ENCODE measurements around the gene FOSL2. TPM values are rescaled to one million over a fixed set of nuclear protein-coding genes. Genes with fewer than 3 reads are reported as not detected.

FOSL2 gene
- total and polyA plus RNA-seq, 10 donors, result 3.2 to 134 (median 91.2) TPM

DNA sequence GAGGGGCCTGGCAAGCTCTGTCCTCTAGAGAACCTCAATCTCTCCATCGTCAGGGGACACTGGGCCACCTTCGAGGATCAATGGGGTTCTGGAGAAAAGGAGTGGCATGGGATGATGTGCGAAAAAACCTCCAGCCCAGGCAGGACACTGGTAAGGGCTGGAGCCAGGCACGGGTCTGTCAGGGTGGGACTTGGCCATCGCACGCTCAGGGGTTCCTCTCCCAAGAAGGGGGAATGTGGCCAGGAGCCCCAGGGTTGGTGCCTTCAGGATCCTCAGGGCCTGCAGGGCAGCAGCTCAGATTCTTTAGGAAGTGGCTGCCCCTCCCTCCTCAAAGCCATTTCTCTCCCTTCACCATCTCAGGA, 56.4 kb downstream of the FOSL2 start:
- intact Hi-C loops (cut with DNase I; ENCODE audit: low total_unique reads), result no loop called here
- no peaks in the 10 kb centered on the region for H3K27me3 ChIP-seq (replicated peaks in 1 of 7)
- no peak for DNase-seq
- no peak for TF ChIP-seq POLR2A (IDR thresholded peaks at IDR 0.05)
- TF ChIP-seq, protein P1, sequence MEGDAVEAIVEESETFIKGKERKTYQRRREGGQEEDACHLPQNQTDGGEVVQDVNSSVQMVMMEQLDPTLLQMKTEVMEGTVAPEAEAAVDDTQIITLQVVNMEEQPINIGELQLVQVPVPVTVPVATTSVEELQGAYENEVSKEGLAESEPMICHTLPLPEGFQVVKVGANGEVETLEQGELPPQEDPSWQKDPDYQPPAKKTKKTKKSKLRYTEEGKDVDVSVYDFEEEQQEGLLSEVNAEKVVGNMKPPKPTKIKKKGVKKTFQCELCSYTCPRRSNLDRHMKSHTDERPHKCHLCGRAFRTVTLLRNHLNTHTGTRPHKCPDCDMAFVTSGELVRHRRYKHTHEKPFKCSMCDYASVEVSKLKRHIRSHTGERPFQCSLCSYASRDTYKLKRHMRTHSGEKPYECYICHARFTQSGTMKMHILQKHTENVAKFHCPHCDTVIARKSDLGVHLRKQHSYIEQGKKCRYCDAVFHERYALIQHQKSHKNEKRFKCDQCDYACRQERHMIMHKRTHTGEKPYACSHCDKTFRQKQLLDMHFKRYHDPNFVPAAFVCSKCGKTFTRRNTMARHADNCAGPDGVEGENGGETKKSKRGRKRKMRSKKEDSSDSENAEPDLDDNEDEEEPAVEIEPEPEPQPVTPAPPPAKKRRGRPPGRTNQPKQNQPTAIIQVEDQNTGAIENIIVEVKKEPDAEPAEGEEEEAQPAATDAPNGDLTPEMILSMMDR (IDR thresholded peaks at IDR 0.05 in 8 of 11, conservative IDR thresholded peaks at IDR 0.05 in 3 of 11), result no peak
- no peak for TF ChIP-seq POLR2AphosphoS5 (IDR thresholded peaks at IDR 0.05)
- peak overlapping the region in 1 of 8 donors; percentile 45 for H3K4me3 ChIP-seq
- no peaks in the 10 kb centered on the region for H3K36me3 ChIP-seq
- WGBS, 5 donors, result 90 to 96% (median 94%) methylated on average over 5 to 6 of the region's 6 CpGs
- peak overlapping the region in 7 of 8 donors; percentile 60 to 93 (median 81) for H3K27ac ChIP-seq
- H3K9me3 ChIP-seq, result no peaks in the 10 kb centered on the region
- peaks cover 0 to 41% (median 11%) of the 10 kb centered on the region in 6 donors for H3K4me1 ChIP-seq

DNA sequence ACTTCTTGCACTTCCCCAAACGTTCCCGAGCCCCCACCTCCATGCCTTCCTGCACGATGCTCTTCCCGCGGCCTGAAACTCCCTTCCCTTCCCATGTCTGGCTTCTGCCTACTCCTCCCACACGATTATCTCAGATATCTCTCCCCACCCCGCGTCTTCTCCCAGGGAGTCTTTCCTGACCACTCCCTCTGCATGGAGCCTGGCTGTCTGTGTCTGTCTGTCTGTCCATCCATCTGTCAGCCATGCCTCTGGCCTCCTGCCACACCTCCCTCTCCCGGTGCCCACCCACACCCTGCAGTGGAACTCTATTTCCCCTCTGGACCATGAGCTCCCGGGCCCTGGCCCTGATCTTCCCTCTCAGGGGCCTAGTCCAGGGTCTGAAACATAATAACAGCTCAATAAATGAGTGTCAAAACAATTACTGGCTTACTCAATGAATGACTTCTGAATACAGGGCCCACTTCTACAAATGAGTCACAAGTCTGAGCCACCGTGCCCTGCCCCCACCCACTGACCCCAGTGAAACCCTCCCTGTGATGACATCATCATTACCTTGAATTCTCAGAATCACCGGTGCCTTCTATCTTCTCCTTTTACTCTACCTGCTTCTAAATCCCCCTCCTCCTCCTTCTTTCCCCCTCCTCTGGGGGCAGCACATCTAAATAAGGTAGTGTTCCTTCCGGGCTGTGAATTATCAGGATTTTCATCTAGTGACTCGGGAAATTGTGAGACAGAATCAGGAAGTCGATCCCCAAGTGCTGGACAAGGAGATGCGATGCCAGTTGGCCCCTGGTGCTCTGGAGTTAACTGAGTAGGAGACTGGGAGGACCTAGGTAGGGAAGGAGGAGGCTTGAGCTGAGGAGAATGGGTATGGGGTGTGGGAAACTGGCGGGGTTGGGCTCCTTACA, 57.1 kb downstream of the FOSL2 start:
- Histone ChIP-seq H3K27ac (peak overlapping the region in 4 of 8 donors; percentile 74 to 93 (median 90)), H3K4me3 (no peak overlapping the region), H3K9me3 (no peaks in the 10 kb centered on the region), H3K27me3 (replicated peaks in 1 of 7) (no peaks in the 10 kb centered on the region), H3K4me1 (peaks cover 0 to 41% (median 11%) of the 10 kb centered on the region in 6 donors), H3K36me3 (no peaks in the 10 kb centered on the region)
- DNase-seq, result no peak
- intact Hi-C loops (cut with DNase I; ENCODE audit: low total_unique reads), result loop anchor here (5.0 kb wide), 1 partner anchor 747 kb away; no protein-coding TSS in a partner anchor
- TF ChIP-seq POLR2AphosphoS5 (IDR thresholded peaks at IDR 0.05) (no peak), POLR2A (IDR thresholded peaks at IDR 0.05) (no peak)
- TF ChIP-seq, protein P1 (IDR thresholded peaks at IDR 0.05 in 8 of 11, conservative IDR thresholded peaks at IDR 0.05 in 3 of 11), result no peak
- 41 to 60% (median 49%) methylated on average over 17 of the region's 17 CpGs for WGBS, 5 donors

DNA sequence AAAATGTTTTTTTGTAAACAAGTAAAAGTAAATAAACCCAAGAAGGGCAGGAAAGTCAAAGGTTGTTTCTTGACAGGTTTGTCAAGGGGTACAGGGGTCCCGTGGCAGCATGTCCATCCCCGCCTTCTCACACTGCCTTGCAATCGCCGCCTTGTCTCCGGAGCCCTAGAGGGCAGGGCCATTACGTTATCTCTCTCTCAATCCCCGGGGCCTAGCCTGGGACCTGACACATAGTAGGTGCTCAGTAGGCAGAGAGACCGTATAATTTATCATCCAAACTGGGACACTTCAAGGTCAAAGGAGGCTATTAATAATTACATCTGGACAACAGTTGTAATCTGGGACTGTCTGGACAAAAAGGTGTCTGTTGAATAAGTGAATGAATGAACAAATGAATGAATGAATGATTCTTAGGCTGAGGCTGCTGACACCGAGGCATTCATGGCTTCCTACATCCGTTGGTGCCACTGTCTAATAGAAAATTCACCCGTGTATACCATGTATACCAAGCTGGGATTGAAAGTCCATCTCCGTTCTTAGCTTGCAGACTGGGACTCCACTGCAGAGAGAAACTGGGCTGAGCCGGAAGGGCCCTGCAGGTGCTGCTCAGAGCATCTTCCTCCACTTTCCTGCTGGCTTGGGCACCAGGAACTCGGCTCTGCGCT, 58.4 kb downstream of the FOSL2 start:
- no peak for DNase-seq
- Histone ChIP-seq H3K27ac (no peak overlapping the region), H3K36me3 (no peaks in the 10 kb centered on the region), H3K4me3 (no peak overlapping the region), H3K4me1 (peaks cover 0 to 41% (median 11%) of the 10 kb centered on the region in 6 donors), H3K27me3 (replicated peaks in 1 of 7) (no peaks in the 10 kb centered on the region), H3K9me3 (no peaks in the 10 kb centered on the region)
- intact Hi-C loops (cut with DNase I; ENCODE audit: low total_unique reads), result loop anchor here (5.0 kb wide), 1 partner anchor 749 kb away; no protein-coding TSS in a partner anchor
- 85 to 95% (median 93%) methylated on average over 15 of the region's 15 CpGs for WGBS, 5 donors
- TF ChIP-seq POLR2A (IDR thresholded peaks at IDR 0.05), result no peak
- TF ChIP-seq, protein P1 (IDR thresholded peaks at IDR 0.05 in 8 of 11, conservative IDR thresholded peaks at IDR 0.05 in 3 of 11), result no peak
- no peak for TF ChIP-seq POLR2AphosphoS5 (IDR thresholded peaks at IDR 0.05)

All from spleen (tissue), 11 donors.